CD4-positive, alpha-beta T cell treated with Interleukin-15 for 4 hours (primary cell): ENCODE results near the gene LMNTD1.
"Not testable (repeated sequence)": the region's sequence is repeated elsewhere in the genome, so short reads cannot be mapped to it uniquely, and the experiment has no call there.

ENCODE experiments used
- DNase-seq: peaks from one replicate; pipeline ENCODE4 v3.0.0-alpha.2; 2020; ENCODE audit warnings: low spot score

The LMNTD1 gene

DNA sequence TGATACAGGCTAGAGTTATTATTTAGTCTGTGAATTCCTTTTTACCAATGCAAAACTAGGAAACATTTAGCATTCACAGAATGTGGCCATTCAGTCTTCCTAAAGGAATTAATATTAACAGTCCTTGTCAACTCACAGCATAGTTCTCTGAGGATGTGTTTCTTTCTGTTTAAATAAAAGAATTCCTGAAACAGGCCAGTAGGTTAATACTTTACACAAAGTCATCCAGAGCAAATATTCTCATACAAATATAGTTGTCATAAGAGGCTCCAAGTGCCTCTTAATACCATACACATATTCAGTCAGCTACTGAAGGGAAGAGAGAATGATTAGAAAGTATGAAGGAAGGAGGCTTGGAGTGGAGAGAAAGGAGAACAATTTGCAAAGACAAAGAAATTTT is 120.1 kb downstream of the LMNTD1 start:
- DNase-seq: no peak

DNA sequence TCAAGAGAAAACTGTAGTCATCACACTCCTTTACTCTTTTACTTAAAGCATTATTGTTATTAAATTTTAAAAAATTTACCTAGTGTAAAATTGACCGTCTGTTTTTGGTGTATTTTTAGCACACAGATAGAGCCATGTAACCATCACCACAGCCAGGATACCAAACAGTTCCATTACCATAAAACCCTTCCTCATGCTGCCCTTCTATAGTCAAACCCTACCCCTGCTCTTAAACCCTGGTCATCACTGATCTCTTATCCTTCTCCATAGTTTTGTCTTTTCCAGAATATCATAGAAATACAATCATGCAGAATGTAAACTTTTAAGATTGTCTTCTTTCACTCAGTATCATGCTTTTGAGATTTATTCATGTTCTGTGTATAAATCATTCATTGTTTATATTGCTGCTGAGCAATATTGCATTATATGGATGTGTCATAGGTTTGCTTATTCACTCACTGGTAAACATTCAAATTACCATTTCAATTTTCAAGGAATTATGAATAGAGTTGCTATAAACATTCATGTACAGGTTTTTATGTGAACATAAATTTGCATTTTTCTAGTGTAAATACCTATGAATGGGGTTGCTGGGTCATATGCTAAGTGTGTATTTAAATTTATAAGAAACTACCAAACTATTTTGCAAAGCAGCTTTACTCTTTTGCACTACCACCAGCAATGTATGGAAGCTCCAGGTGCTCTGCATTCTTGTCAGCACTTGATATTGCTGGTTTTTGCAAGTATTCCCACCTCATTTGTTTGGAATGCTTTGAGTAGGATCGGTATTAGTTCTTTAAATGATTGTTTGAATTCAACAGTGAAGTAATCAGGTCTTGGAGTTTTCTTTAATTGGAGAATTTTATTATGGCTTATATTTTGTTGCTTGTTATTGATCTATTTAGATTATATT is 125.5 kb downstream of the LMNTD1 start:
- no peak for DNase-seq

DNA sequence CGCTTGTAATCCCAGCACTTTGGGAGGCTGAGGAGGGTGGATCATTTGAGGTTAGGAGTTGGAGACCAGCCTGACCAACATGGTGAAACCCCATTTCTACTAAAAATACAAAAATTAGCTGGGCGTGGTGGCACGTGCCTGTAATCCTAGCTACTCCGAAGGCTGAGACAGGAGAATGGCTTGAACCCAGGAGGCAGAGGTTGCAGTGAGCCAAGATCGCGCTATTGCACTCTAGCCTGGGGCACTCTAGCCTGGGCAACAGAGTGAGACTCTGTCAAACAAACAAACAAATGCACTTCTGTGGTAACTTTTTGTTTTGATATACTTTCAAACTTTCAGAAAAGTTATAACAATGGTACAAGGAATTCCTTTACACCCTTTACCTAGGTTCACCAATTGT is 126.3 kb downstream of the LMNTD1 start:
- not testable (repeated sequence) for DNase-seq
